Adrenal gland (tissue), 12 donors: ENCODE data around the gene KLHL29. TPM values are rescaled to one million over a fixed set of nuclear protein-coding genes. Genes with fewer than 3 reads are reported as not detected.

Source experiments
- DNase-seq, 7 donors: peaks; one replicate each; pipeline ENCODE4 v3.0.0-alpha.2; 2019 to 2020
- H3K27ac ChIP-seq, 5 donors: fragments of 200-600 bp; sonication (generic) in 4 of 5; 1 replicate in 3 of 5; 2 replicates in 2 of 5; pipeline versions ENCODE4 v1.5.1 to v1.8.0; 2016 to 2020; ENCODE audit warnings: mild to moderate bottlenecking in 1 of 5
- H3K27me3 ChIP-seq: fragments of 200-600 bp; 2 replicates; pipeline ENCODE4 v1.8.0; 2021
- H3K36me3 ChIP-seq, 2 donors: fragments of 200-600 bp; replicated peaks in 1 of 2; 1 replicate in 1 of 2; 2 replicates in 1 of 2; pipeline versions ENCODE4 v1.5.1 to v1.8.0; 2018 to 2022
- H3K4me1 ChIP-seq, 2 donors: fragments of 200-600 bp; replicated peaks in 1 of 2; 1 replicate in 1 of 2; 2 replicates in 1 of 2; pipeline versions ENCODE4 v1.5.1 to v1.8.0; 2018 to 2021
- H3K4me3 ChIP-seq, 4 donors: fragments of 200-600 bp; sonication (generic) in 3 of 4; one replicate each; pipeline ENCODE4 v1.5.1; 2016 to 2018
- H3K9me3 ChIP-seq, 3 donors: fragments of 200-600 bp; sonication (generic) in 1 of 3; replicated peaks in 1 of 3; 1 replicate in 2 of 3; 2 replicates in 1 of 3; pipeline versions ENCODE4 v1.5.1 to v1.8.0; 2016 to 2021
- CTCF ChIP-seq, 6 experiments: fragments of 450-650 bp in 4 of 6; fragments of 200-600 bp in 2 of 6; sonication (generic) in 1 of 6; IDR thresholded peaks; 1 replicate in 5 of 6; 2 replicates in 1 of 6; pipeline versions ENCODE4 v1.5.1 to v1.8.0; 2016 to 2021; ENCODE audit warnings: antibody characterized with exemption in 6 of 6, mild to moderate bottlenecking in 2 of 6, moderate library complexity in 1 of 6
- POLR2A ChIP-seq, 2 donors: fragments of 450-650 bp; IDR thresholded peaks; one replicate each; pipeline ENCODE4 v1.6.1; 2017; ENCODE audit warnings: antibody characterized with exemption in 2 of 2, mild to moderate bottlenecking in 2 of 2, moderate library complexity in 1 of 2
- WGBS, 4 donors: extraction: QIAGEN DNeasy Blood & Tissue Kit in 2 of 4; methylation state at CpG; one replicate each; pipeline versions ENCODE4 v1.1.5 to v1.1.7; 2013 to 2017; 5-methylcytosine and 5-hydroxymethylcytosine counted together
- intact Hi-C, 2 donors: fragments of 100-400 bp; cut with DNase I; formaldehyde crosslinking; loops; one replicate each; pipeline versions ENCODE4 v1.14.1 to v1.15.0; 2022 to 2023
- polyA plus RNA-seq, 3 donors: library from polyadenylated mRNA; stranded (reverse); fragments of 200-250 nt in 2 of 3; fragments of 350-450 nt in 1 of 3; fragmentation: Illumina TruSeq in 1 of 3; extraction: RNeasy Lipid Tissue Mini Kit (QIAGEN cat#74804) in 1 of 3; gene quantifications; one replicate each; pipeline ENCODE4 v1.2.3, GENCODE V29; 2013 to 2014
- total RNA-seq, 9 donors: library from RNA; depleted of rRNA in 4 of 9; stranded (reverse); fragments of >200 nt in 4 of 9; fragments of 120-200 nt in 1 of 9; fragmentation: NEBNext Ultra II Directional in 1 of 9; extraction: Animal tissue kit (Norgen Biotek cat#: 25700) in 1 of 9; gene quantifications; one replicate each; pipeline versions ENCODE4 v1.1.0 to v1.2.4, GENCODE V29; 2013 to 2023
- donor health status: healthy with polysubstance abuse.
- donor health status: Bipolar disorder and iron deficiency.
- donor health status: DM: yes; HTN: yes; CAD: no.
- donor health status: DM: no; HTN: no; CAD: no.
- donor health status: DM: no; HTN: no; CAD: no.
- donor health status: DM: yes; HTN: yes; CAD: no.

KLHL29 gene
- total and polyA plus RNA-seq, 12 donors = 1.9 to 24.5 (median 15.7) TPM

- Histone ChIP-seq H3K4me3 (no peak overlapping the region), H3K27ac (no peak overlapping the region)
- intact Hi-C loops = no loop called here
Measured at GRCh38 chr2:23465936-23466335, 81.0 kb downstream of the KLHL29 start.

GRCh38 chr2:23467618-23468017 is 82.6 kb downstream of the KLHL29 start:
- Histone ChIP-seq H3K4me3 (no peak overlapping the region), H3K4me1 (no peaks in the 10 kb centered on the region), H3K27me3 (no peaks in the 10 kb centered on the region), H3K27ac (no peak overlapping the region), H3K9me3 (no peaks in the 10 kb centered on the region), H3K36me3 (no peaks in the 10 kb centered on the region)
- DNase-seq = peak in 2 of 7 donors; percentile 13 to 34
- TF ChIP-seq CTCF (IDR thresholded peaks at IDR 0.05) (no peak), POLR2A (IDR thresholded peaks at IDR 0.05) (no peak)
- intact Hi-C loops = no loop called here
- 93 to 97% (median 95%) methylated on average over 10 of the region's 10 CpGs for WGBS, 4 donors

More at GRCh38 chr2:23465936-23466335, 81.0 kb downstream of the KLHL29 start:
- H3K4me1 ChIP-seq = no peaks in the 10 kb centered on the region
- H3K36me3 ChIP-seq = no peaks in the 10 kb centered on the region
- DNase-seq = peak in 1 of 7 donors; percentile 50
- H3K9me3 ChIP-seq = no peaks in the 10 kb centered on the region
- WGBS, 4 donors = 80 to 89% (median 84%) methylated on average over 9 of the region's 9 CpGs
- no peak for TF ChIP-seq CTCF (IDR thresholded peaks at IDR 0.05)
- H3K27me3 ChIP-seq = no peaks in the 10 kb centered on the region

GRCh38 chr2:23468474-23469141 is 83.6 kb downstream of the KLHL29 start:
- Histone ChIP-seq H3K4me1 (no peaks in the 10 kb centered on the region), H3K4me3 (no peak overlapping the region), H3K36me3 (no peaks in the 10 kb centered on the region), H3K27ac (no peak overlapping the region), H3K9me3 (no peaks in the 10 kb centered on the region), H3K27me3 (no peaks in the 10 kb centered on the region)
- peak in 1 of 7 donors; percentile 19 for DNase-seq
- intact Hi-C loops = no loop called here
- 85 to 92% (median 89%) methylated on average over 12 to 15 of the region's 15 CpGs for WGBS, 4 donors
- TF ChIP-seq CTCF (IDR thresholded peaks at IDR 0.05) = no peak
- TF ChIP-seq POLR2A (IDR thresholded peaks at IDR 0.05) = no peak

- no peak for TF ChIP-seq CTCF (IDR thresholded peaks at IDR 0.05)
- TF ChIP-seq POLR2A (IDR thresholded peaks at IDR 0.05) = no peak
- Histone ChIP-seq H3K27ac (no peak overlapping the region), H3K27me3 (no peaks in the 10 kb centered on the region), H3K4me1 (no peaks in the 10 kb centered on the region), H3K4me3 (no peak overlapping the region), H3K9me3 (no peaks in the 10 kb centered on the region), H3K36me3 (no peaks in the 10 kb centered on the region)
- DNase-seq = peak in 1 of 7 donors; percentile 17
- intact Hi-C loops = no loop called here
- WGBS, 4 donors = 89 to 96% (median 92%) methylated on average over 9 to 10 of the region's 10 CpGs
Measured at GRCh38 chr2:23469142-23469540, 84.2 kb downstream of the KLHL29 start.
